Central memory CD4-positive, alpha-beta T cell (primary cell): ENCODE measurements around the gene ZDHHC14.

ENCODE experiments used
- DNase-seq: peaks from one replicate; pipeline ENCODE4 v3.0.0; 2022

Gene ZDHHC14

GRCh38 chr6:157653521-157653920, 272.5 kb downstream of the ZDHHC14 start:
- DNase-seq, result no peak

- no peak for DNase-seq
Measured at GRCh38 chr6:157655139-157655538, 274.1 kb downstream of the ZDHHC14 start.

GRCh38 chr6:157656437-157656997, 275.5 kb downstream of the ZDHHC14 start:
- DNase-seq, result no peak

- no peak for DNase-seq
Measured at GRCh38 chr6:157657754-157658153, 276.8 kb downstream of the ZDHHC14 start.

- DNase-seq, result no peak
Measured at GRCh38 chr6:157658301-157658700, 277.3 kb downstream of the ZDHHC14 start.

GRCh38 chr6:157659536-157660271, 278.7 kb downstream of the ZDHHC14 start:
- DNase-seq, result no peak

GRCh38 chr6:157660414-157660813, 279.4 kb downstream of the ZDHHC14 start:
- DNase-seq, result no peak

- no peak for DNase-seq
Measured at GRCh38 chr6:157661652-157662051, 280.7 kb downstream of the ZDHHC14 start.

GRCh38 chr6:157663261-157663660, 282.3 kb downstream of the ZDHHC14 start:
- DNase-seq, result no peak

GRCh38 chr6:157665180-157665579, 284.2 kb downstream of the ZDHHC14 start:
- DNase-seq, result no peak

GRCh38 chr6:157666729-157667128, 285.7 kb downstream of the ZDHHC14 start:
- DNase-seq, result no peak

- peak; percentile 37 for DNase-seq
Measured at GRCh38 chr6:157667211-157668008, 286.4 kb downstream of the ZDHHC14 start.

- DNase-seq, result no peak
Measured at GRCh38 chr6:157668009-157668401, 287.0 kb downstream of the ZDHHC14 start.

GRCh38 chr6:157668713-157669112, 287.7 kb downstream of the ZDHHC14 start:
- no peak for DNase-seq

- DNase-seq, result no peak
Measured at GRCh38 chr6:157669323-157669722, 288.3 kb downstream of the ZDHHC14 start.

- no peak for DNase-seq
Measured at GRCh38 chr6:157669747-157670216, 288.8 kb downstream of the ZDHHC14 start.

- DNase-seq, result no peak
Measured at GRCh38 chr6:157670466-157671186, 289.6 kb downstream of the ZDHHC14 start.

- DNase-seq, result no peak
Measured at GRCh38 chr6:157672726-157673412, 291.9 kb downstream of the ZDHHC14 start.

GRCh38 chr6:157673596-157673995, 292.6 kb downstream of the ZDHHC14 start:
- DNase-seq, result no peak

- no peak for DNase-seq
Measured at GRCh38 chr6:157674061-157674460, 293.1 kb downstream of the ZDHHC14 start.

- no peak for DNase-seq
Measured at GRCh38 chr6:157675831-157676230, 294.8 kb downstream of the ZDHHC14 start.

GRCh38 chr6:157676241-157676640, 295.3 kb downstream of the ZDHHC14 start:
- no peak for DNase-seq
